ENCODE results near the gene EWSR1.

Gene EWSR1

GRCh38 chr22:29305836-29306174 is 37.7 kb downstream of the EWSR1 start:
- DNase-seq (ENCODE audit: low read depth in 2 of 2): no peak

- peak in 1 of 2 donors; percentile 39 for DNase-seq (ENCODE audit: low read depth in 2 of 2)
These were observed 38.2 kb downstream of the EWSR1 start, which contains the start of gene GAS2L1 for GRCh38 chr22:29306175-29306834. Gene GAS2L1, plus strand, starts transcription at chr22:29306650. Its CDS starts 1,456 bp downstream, at chr22:29308106.

- no peak for DNase-seq (ENCODE audit: low read depth in 2 of 2)
These were observed 38.9 kb downstream of the EWSR1 start for GRCh38 chr22:29306835-29307595.

GRCh38 chr22:29307596-29308147 is 39.6 kb downstream of the EWSR1 start:
- DNase-seq (ENCODE audit: low read depth in 2 of 2): no peak

GRCh38 chr22:29308148-29308790 is 40.2 kb downstream of the EWSR1 start:
- no peak for DNase-seq (ENCODE audit: low read depth in 2 of 2)

GRCh38 chr22:29308791-29309262 is 40.8 kb downstream of the EWSR1 start:
- no peak for DNase-seq (ENCODE audit: low read depth in 2 of 2)

- no peak for DNase-seq (ENCODE audit: low read depth in 2 of 2)
These were observed 41.4 kb downstream of the EWSR1 start for GRCh38 chr22:29309332-29310064.

GRCh38 chr22:29310065-29310862 is 42.2 kb downstream of the EWSR1 start:
- no peak for DNase-seq (ENCODE audit: low read depth in 2 of 2)

- peak; percentile 53 for DNase-seq (ENCODE audit: low read depth in 2 of 2)
These were observed 42.8 kb downstream of the EWSR1 start for GRCh38 chr22:29310863-29311339.

GRCh38 chr22:29311464-29312217 is 43.6 kb downstream of the EWSR1 start:
- no peak for DNase-seq (ENCODE audit: low read depth in 2 of 2)

GRCh38 chr22:29312218-29313125 is 44.4 kb downstream of the EWSR1 start:
- no peak for DNase-seq (ENCODE audit: low read depth in 2 of 2)

GRCh38 chr22:29313126-29313575 is 45.1 kb downstream of the EWSR1 start:
- DNase-seq (ENCODE audit: low read depth in 2 of 2): no peak

- no peak for DNase-seq (ENCODE audit: low read depth in 2 of 2)
These were observed 45.8 kb downstream of the EWSR1 start for GRCh38 chr22:29313576-29314466.

- no peak for DNase-seq (ENCODE audit: low read depth in 2 of 2)
These were observed 46.6 kb downstream of the EWSR1 start for GRCh38 chr22:29314537-29315285.

- DNase-seq (ENCODE audit: low read depth in 2 of 2): no peak
These were observed 47.4 kb downstream of the EWSR1 start, which contains the start of gene RASL10A for GRCh38 chr22:29315286-29316140. Gene RASL10A, minus strand, starts transcription at chr22:29315697. Its CDS starts 451 bp downstream, at chr22:29315246.
